ENCODE data around the gene INAVA. TPM values are rescaled to one million over a fixed set of nuclear protein-coding genes. Genes with fewer than 3 reads are reported as not detected.
A peak's percentile ranks its signal among the peaks of the same experiment; 100 is the strongest.

The INAVA gene
- polyA plus RNA-seq (ENCODE audit: insufficient read length in 4 of 4): 10 to 100 TPM; 31.7 to 43.1 (median 37.2) TPM

- no peak for DNase-seq (ENCODE audit: low read depth in 4 of 4, low spot score in 2 of 4)
Observed at GRCh38 chr1:200894712-200895442, at the start of gene INAVA. Gene INAVA (plus strand): TSS chr1:200894900. CDS start chr1:200898401, 3,501 bp downstream.

- DNase-seq (ENCODE audit: low read depth in 4 of 4, low spot score in 2 of 4): no peak
Observed at GRCh38 chr1:200845360-200845759, 49.3 kb upstream of the INAVA start.

GRCh38 chr1:200846398-200846797, 48.3 kb upstream of the INAVA start:
- DNase-seq (ENCODE audit: low read depth in 4 of 4, low spot score in 2 of 4): no peak

- DNase-seq (ENCODE audit: low read depth in 4 of 4, low spot score in 2 of 4): no peak
Observed at GRCh38 chr1:200849430-200849829, 45.3 kb upstream of the INAVA start.

- DNase-seq (ENCODE audit: low read depth in 4 of 4, low spot score in 2 of 4): no peak
Observed at GRCh38 chr1:200850554-200850953, 44.1 kb upstream of the INAVA start.

GRCh38 chr1:200856716-200857357, 37.9 kb upstream of the INAVA start:
- DNase-seq (ENCODE audit: low read depth in 4 of 4, low spot score in 2 of 4): no peak

- no peak for DNase-seq (ENCODE audit: low read depth in 4 of 4, low spot score in 2 of 4)
Observed at GRCh38 chr1:200857804-200858203, 36.9 kb upstream of the INAVA start.

GRCh38 chr1:200861937-200862647, 32.6 kb upstream of the INAVA start:
- DNase-seq (ENCODE audit: low read depth in 4 of 4, low spot score in 2 of 4): no peak

- DNase-seq (ENCODE audit: low read depth in 4 of 4, low spot score in 2 of 4): no peak
Observed at GRCh38 chr1:200862713-200863415, 31.8 kb upstream of the INAVA start.

GRCh38 chr1:200866116-200866515, 28.6 kb upstream of the INAVA start:
- DNase-seq (ENCODE audit: low read depth in 4 of 4, low spot score in 2 of 4): no peak

GRCh38 chr1:200866521-200866920, 28.2 kb upstream of the INAVA start:
- no peak for DNase-seq (ENCODE audit: low read depth in 4 of 4, low spot score in 2 of 4)

GRCh38 chr1:200867018-200867811, 27.5 kb upstream of the INAVA start:
- DNase-seq (ENCODE audit: low read depth in 4 of 4, low spot score in 2 of 4): peak in 1 of 4 donors; percentile 19

- DNase-seq (ENCODE audit: low read depth in 4 of 4, low spot score in 2 of 4): no peak
Observed at GRCh38 chr1:200869376-200869752, 25.3 kb upstream of the INAVA start.

GRCh38 chr1:200869753-200870391, 24.8 kb upstream of the INAVA start:
- no peak for DNase-seq (ENCODE audit: low read depth in 4 of 4, low spot score in 2 of 4)

- DNase-seq (ENCODE audit: low read depth in 4 of 4, low spot score in 2 of 4): no peak
Observed at GRCh38 chr1:200872446-200873115, 22.1 kb upstream of the INAVA start, which contains the start of gene GPR25. Gene GPR25 (plus strand): TSS chr1:200872981. CDS start chr1:200873038, 57 bp downstream.

- DNase-seq (ENCODE audit: low read depth in 4 of 4, low spot score in 2 of 4): no peak
Observed at GRCh38 chr1:200873116-200873670, 21.5 kb upstream of the INAVA start.

GRCh38 chr1:200873671-200874397, 20.9 kb upstream of the INAVA start:
- no peak for DNase-seq (ENCODE audit: low read depth in 4 of 4, low spot score in 2 of 4)

- DNase-seq (ENCODE audit: low read depth in 4 of 4, low spot score in 2 of 4): no peak
Observed at GRCh38 chr1:200874694-200875093, 20.0 kb upstream of the INAVA start.

All from left renal cortex interstitium (tissue), 4 donors.